K562 (cell line): Measurements from ENCODE around the gene EML3. TPM values are rescaled to one million over a fixed set of nuclear protein-coding genes. Genes with fewer than 3 reads are reported as not detected.

ENCODE experiments used
- CBX3 ChIP-seq, 2 experiments: IDR thresholded peaks; 1 replicate in 1 of 2; 2 replicates in 1 of 2; pipeline ENCODE4 v1.6.1; 2012; ENCODE audit warnings: inconsistent platforms in 2 of 2, low read length in 2 of 2, borderline replicate concordance in 1 of 2, control low read depth in 1 of 2
- HNRNPLL ChIP-seq: fragments of 200-400 bp; formaldehyde crosslinking; IDR thresholded peaks from 2 replicates; pipeline ENCODE4 v1.6.1; 2017; ENCODE audit warnings: low read length, low read depth, mild to moderate bottlenecking; ENCODE audit not compliant: poor library complexity, severe bottlenecking
- IRF2 ChIP-seq: sonication (generic); formaldehyde crosslinking; IDR thresholded peaks from 2 replicates; pipeline ENCODE4 v1.8.1; 2022; ENCODE audit warnings: mild to moderate bottlenecking, missing genetic modification reagents
- KLF1 ChIP-seq: fragments of 450-650 bp; IDR thresholded peaks from 2 replicates; pipeline ENCODE4 v1.6.1; 2016; ENCODE audit warnings: missing genetic modification characterization, missing compliant biosample characterization
- LCOR ChIP-seq: sonication (generic); formaldehyde crosslinking; IDR thresholded peaks from 2 replicates; pipeline ENCODE4 v1.8.0; 2022; ENCODE audit warnings: mild to moderate bottlenecking, missing genetic modification reagents
- NELFE ChIP-seq: IDR thresholded peaks from 2 replicates; pipeline ENCODE4 v1.6.1; 2011; ENCODE audit warnings: mild to moderate bottlenecking; ENCODE audit not compliant: insufficient read depth, insufficient read length
- NFIX ChIP-seq: fragments of 250-450 bp; sonication (Bioruptor Pico); IDR thresholded peaks from 2 replicates; pipeline ENCODE4 v1.4.0; 2020; ENCODE audit warnings: low read depth, mild to moderate bottlenecking, moderate library complexity
- RCOR1 ChIP-seq, 2 experiments: IDR thresholded peaks; 2 replicates each; pipeline ENCODE4 v1.6.1; 2012; ENCODE audit warnings: low read depth in 2 of 2, low read length in 2 of 2, borderline replicate concordance in 1 of 2, improper control_type of control experiment in 1 of 2
- SETDB1 ChIP-seq: IDR thresholded peaks from one replicate; pipeline ENCODE4 v1.6.1; 2012; ENCODE audit warnings: low read length, control low read depth, inconsistent platforms
- SOX6 ChIP-seq: fragments of 450-650 bp; IDR thresholded peaks from 2 replicates; pipeline ENCODE4 v1.6.1; 2014; ENCODE audit warnings: mild to moderate bottlenecking
- TBP ChIP-seq: optimal IDR thresholded peaks from 2 replicates; pipeline ENCODE3; 2011; ENCODE audit warnings: low read depth, low read length, improper control_type of control experiment
- TEAD1 ChIP-seq, 2 experiments: fragments of 450-650 bp in 1 of 2; sonication (generic) in 1 of 2; formaldehyde crosslinking; IDR thresholded peaks; 2 replicates each; pipeline versions ENCODE4 v1.4.0 to v1.8.0; 2020 to 2022; ENCODE audit warnings: mild to moderate bottlenecking in 2 of 2, missing genetic modification reagents in 1 of 2
- TEAD2 ChIP-seq: fragments of 450-650 bp; IDR thresholded peaks from 2 replicates; pipeline ENCODE4 v1.6.1; 2016; ENCODE audit warnings: missing genetic modification characterization, control low read depth, missing compliant biosample characterization
- ZBTB26 ChIP-seq: fragments of 450-650 bp; formaldehyde crosslinking; IDR thresholded peaks from 2 replicates; pipeline ENCODE4 v1.4.0; 2022; ENCODE audit warnings: missing genetic modification characterization
- polyA plus RNA-seq, 8 experiments: library from polyadenylated mRNA; depleted of rRNA in 4 of 8; stranded (reverse) in 5 of 8; unstranded in 3 of 8; fragments of >200 nt; fragmentation: Nextera tagmentation in 2 of 8; fragmentation: Illumina TruSeq in 1 of 8; extraction: Ambion mirVana in 2 of 8; extraction: Trizol in 1 of 8; gene quantifications; 2 replicates each; pipeline versions ENCODE4 v1.2.1 to v1.2.3, GENCODE V29; 2011 to 2014; ENCODE audit warnings: inconsistent platforms in 1 of 8, missing spikeins in 1 of 8
- total RNA-seq, 7 experiments: library from RNA; depleted of rRNA in 6 of 7; stranded (reverse); fragments of >200 nt in 6 of 7; fragmentation: Illumina TruSeq in 2 of 7; extraction: Trizol in 2 of 7; gene quantifications; 2 replicates each; pipeline versions ENCODE4 v1.2.1 to v1.2.3, GENCODE V29; 2011 to 2021; ENCODE audit warnings: low replicate concordance in 1 of 7
- TF ChIP-seq, protein P1 (sequence below): fragments of 450-650 bp; IDR thresholded peaks from 2 replicates; pipeline ENCODE4 v1.7.1; 2018; ENCODE audit warnings: mild to moderate bottlenecking, low read depth; ENCODE audit not compliant: partially characterized antibody
- TF ChIP-seq, protein P2 (sequence below), 2 experiments: fragments of 250-450 bp in 1 of 2; fragments of 450-650 bp in 1 of 2; sonication (Bioruptor Pico) in 1 of 2; IDR thresholded peaks; 2 replicates each; pipeline versions ENCODE4 v1.6.1 to v1.8.0; 2016 to 2021; ENCODE audit warnings: mild to moderate bottlenecking in 2 of 2, moderate library complexity in 2 of 2, missing compliant biosample characterization in 1 of 2, missing genetic modification characterization in 1 of 2
- TF ChIP-seq, protein P3 (sequence below), 2 experiments: fragments of 450-650 bp in 1 of 2; sonication (generic) in 1 of 2; formaldehyde crosslinking; conservative IDR thresholded peaks; 2 replicates each; pipeline versions ENCODE4 v1.4.0 to v1.8.1; 2020 to 2022; ENCODE audit warnings: mild to moderate bottlenecking in 1 of 2, missing genetic modification reagents in 1 of 2
- TF ChIP-seq, protein P4 (sequence below), 2 experiments: fragments of 450-650 bp in 1 of 2; sonication (generic) in 1 of 2; formaldehyde crosslinking in 1 of 2; IDR thresholded peaks in 1 of 2; conservative IDR thresholded peaks in 1 of 2; 2 replicates each; pipeline versions ENCODE4 v1.6.1 to v1.8.1; 2016 to 2023; ENCODE audit warnings: mild to moderate bottlenecking in 2 of 2, moderate library complexity in 2 of 2, inconsistent platforms in 1 of 2, missing genetic modification reagents in 1 of 2

EML3 gene
- total and polyA plus RNA-seq, 9 of the 15 experiments (the other 6 are each of a cell fraction or from before 2014, with no cell fraction given): 0.32 to 90.5 (median 26.4) TPM

- TF ChIP-seq HNRNPLL (peak; percentile 29), TBP (peak; percentile 50), ZBTB26 (CRISPR knock-in tag) (no peak), IRF2 (CRISPR knock-in tag) (no peak), KLF1 (tag) (peak; percentile 99), TEAD1 (CRISPR knock-in tag; IDR thresholded peaks at IDR 0.05) (no peak), LCOR (CRISPR knock-in tag) (no peak), TEAD2 (tag) (no peak), RCOR1 (IDR thresholded peaks at IDR 0.05; ENCODE audit: borderline replicate concordance in 1 of 2, low read depth in 2 of 2, low read length in 2 of 2) (no peak), NFIX (CRISPR knock-in tag) (peak; percentile 78), NELFE (no peak), SETDB1 (no peak), SOX6 (peak; percentile 70), CBX3 (IDR thresholded peaks at IDR 0.05; ENCODE audit: borderline replicate concordance in 1 of 2, low read length in 2 of 2) (no peak)
- TF ChIP-seq, protein P1, sequence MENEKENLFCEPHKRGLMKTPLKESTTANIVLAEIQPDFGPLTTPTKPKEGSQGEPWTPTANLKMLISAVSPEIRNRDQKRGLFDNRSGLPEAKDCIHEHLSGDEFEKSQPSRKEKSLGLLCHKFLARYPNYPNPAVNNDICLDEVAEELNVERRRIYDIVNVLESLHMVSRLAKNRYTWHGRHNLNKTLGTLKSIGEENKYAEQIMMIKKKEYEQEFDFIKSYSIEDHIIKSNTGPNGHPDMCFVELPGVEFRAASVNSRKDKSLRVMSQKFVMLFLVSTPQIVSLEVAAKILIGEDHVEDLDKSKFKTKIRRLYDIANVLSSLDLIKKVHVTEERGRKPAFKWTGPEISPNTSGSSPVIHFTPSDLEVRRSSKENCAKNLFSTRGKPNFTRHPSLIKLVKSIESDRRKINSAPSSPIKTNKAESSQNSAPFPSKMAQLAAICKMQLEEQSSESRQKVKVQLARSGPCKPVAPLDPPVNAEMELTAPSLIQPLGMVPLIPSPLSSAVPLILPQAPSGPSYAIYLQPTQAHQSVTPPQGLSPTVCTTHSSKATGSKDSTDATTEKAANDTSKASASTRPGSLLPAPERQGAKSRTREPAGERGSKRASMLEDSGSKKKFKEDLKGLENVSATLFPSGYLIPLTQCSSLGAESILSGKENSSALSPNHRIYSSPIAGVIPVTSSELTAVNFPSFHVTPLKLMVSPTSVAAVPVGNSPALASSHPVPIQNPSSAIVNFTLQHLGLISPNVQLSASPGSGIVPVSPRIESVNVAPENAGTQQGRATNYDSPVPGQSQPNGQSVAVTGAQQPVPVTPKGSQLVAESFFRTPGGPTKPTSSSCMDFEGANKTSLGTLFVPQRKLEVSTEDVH: no peak
- TF ChIP-seq, protein P2, sequence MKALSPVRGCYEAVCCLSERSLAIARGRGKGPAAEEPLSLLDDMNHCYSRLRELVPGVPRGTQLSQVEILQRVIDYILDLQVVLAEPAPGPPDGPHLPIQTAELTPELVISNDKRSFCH (CRISPR knock-in tag; IDR thresholded peaks at IDR 0.05): no peak
- TF ChIP-seq, protein P2 (tag; IDR thresholded peaks at IDR 0.05): no peak
- TF ChIP-seq, protein P3, sequence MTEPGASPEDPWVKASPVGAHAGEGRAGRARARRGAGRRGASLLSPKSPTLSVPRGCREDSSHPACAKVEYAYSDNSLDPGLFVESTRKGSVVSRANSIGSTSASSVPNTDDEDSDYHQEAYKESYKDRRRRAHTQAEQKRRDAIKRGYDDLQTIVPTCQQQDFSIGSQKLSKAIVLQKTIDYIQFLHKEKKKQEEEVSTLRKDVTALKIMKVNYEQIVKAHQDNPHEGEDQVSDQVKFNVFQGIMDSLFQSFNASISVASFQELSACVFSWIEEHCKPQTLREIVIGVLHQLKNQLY (CRISPR knock-in tag; conservative IDR thresholded peaks at IDR 0.05): no peak
- TF ChIP-seq, protein P4, sequence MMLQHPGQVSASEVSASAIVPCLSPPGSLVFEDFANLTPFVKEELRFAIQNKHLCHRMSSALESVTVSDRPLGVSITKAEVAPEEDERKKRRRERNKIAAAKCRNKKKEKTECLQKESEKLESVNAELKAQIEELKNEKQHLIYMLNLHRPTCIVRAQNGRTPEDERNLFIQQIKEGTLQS (IDR thresholded peaks at IDR 0.05): peak; percentile 27; the same call in 1 of the 2 replicates
- TF ChIP-seq, protein P4 (CRISPR knock-in tag; conservative IDR thresholded peaks at IDR 0.05): no peak
Observed at GRCh38 chr11:62599069-62599696, 13.4 kb downstream of the EML3 start (continued).
